PFSK-1 (cell line): ENCODE results near the gene TRMT44.

Experiments used
- FOXP2 ChIP-seq: optimal IDR thresholded peaks from 2 replicates; pipeline ENCODE3; 2011; ENCODE audit warnings: borderline replicate concordance, control low read depth, inconsistent platforms; ENCODE audit not compliant: insufficient read depth; ENCODE audit errors: extremely low read length, extremely low read depth
- POLR2AphosphoS5 ChIP-seq: IDR thresholded peaks from 2 replicates; pipeline ENCODE4 v1.6.1; 2012; ENCODE audit warnings: low read depth, mild to moderate bottlenecking, control low read depth, low read length, moderate library complexity
- SIN3A ChIP-seq: IDR thresholded peaks from 2 replicates; pipeline ENCODE4 v1.6.1; 2012; ENCODE audit warnings: mild to moderate bottlenecking, low read length, moderate library complexity, borderline replicate concordance; ENCODE audit not compliant: insufficient read depth
- TAF1 ChIP-seq: IDR thresholded peaks from 2 replicates; pipeline ENCODE4 v1.6.1; 2012; ENCODE audit warnings: low read length, control low read depth, borderline replicate concordance; ENCODE audit not compliant: insufficient read depth
- TF ChIP-seq, protein P1 (sequence below), 2 experiments: IDR thresholded peaks; 2 replicates each; pipeline versions ENCODE4 v1.6.1 to v1.8.0; 2011 to 2012; ENCODE audit warnings: low read depth in 2 of 2, low read length in 2 of 2, control low read depth in 1 of 2, inconsistent platforms in 1 of 2, mild to moderate bottlenecking in 1 of 2, moderate library complexity in 1 of 2; ENCODE audit not compliant: insufficient read depth in 1 of 2

Gene TRMT44

GRCh38 chr4:8473920-8474590 lies 33.5 kb downstream of the TRMT44 start:
- no peak for TF ChIP-seq FOXP2
- TF ChIP-seq TAF1, result no peak
- no peak for TF ChIP-seq POLR2AphosphoS5
- TF ChIP-seq, protein P1, sequence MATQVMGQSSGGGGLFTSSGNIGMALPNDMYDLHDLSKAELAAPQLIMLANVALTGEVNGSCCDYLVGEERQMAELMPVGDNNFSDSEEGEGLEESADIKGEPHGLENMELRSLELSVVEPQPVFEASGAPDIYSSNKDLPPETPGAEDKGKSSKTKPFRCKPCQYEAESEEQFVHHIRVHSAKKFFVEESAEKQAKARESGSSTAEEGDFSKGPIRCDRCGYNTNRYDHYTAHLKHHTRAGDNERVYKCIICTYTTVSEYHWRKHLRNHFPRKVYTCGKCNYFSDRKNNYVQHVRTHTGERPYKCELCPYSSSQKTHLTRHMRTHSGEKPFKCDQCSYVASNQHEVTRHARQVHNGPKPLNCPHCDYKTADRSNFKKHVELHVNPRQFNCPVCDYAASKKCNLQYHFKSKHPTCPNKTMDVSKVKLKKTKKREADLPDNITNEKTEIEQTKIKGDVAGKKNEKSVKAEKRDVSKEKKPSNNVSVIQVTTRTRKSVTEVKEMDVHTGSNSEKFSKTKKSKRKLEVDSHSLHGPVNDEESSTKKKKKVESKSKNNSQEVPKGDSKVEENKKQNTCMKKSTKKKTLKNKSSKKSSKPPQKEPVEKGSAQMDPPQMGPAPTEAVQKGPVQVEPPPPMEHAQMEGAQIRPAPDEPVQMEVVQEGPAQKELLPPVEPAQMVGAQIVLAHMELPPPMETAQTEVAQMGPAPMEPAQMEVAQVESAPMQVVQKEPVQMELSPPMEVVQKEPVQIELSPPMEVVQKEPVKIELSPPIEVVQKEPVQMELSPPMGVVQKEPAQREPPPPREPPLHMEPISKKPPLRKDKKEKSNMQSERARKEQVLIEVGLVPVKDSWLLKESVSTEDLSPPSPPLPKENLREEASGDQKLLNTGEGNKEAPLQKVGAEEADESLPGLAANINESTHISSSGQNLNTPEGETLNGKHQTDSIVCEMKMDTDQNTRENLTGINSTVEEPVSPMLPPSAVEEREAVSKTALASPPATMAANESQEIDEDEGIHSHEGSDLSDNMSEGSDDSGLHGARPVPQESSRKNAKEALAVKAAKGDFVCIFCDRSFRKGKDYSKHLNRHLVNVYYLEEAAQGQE (IDR thresholded peaks at IDR 0.05; ENCODE audit: insufficient read depth in 1 of 2, low read depth in 2 of 2, low read length in 2 of 2), result no peak
- TF ChIP-seq SIN3A, result no peak

DNA sequence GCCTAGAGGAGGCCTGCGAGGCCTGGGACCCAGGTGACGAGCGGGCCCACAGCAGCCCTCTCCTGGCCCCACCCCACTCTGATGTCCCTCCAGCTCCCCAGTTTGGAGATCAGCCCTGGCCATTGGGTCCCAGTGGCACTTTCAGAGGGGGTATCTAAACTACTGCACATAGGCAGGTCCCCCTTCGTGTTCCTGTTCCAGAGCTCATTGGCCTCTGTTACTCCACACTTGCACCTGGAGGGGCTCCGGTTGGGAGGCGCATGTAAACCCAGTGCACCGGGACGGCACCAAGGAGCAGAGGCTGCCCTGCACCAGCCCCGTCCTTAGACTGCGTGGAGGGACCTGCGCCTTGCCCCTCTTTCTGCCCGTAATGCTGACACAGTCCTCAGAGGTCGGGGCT lies 34.3 kb downstream of the TRMT44 start:
- TF ChIP-seq FOXP2 (no peak), TAF1 (no peak), SIN3A (no peak), POLR2AphosphoS5 (no peak)
- TF ChIP-seq, protein P1 (IDR thresholded peaks at IDR 0.05; ENCODE audit: insufficient read depth in 1 of 2, low read depth in 2 of 2, low read length in 2 of 2), result no peak

DNA sequence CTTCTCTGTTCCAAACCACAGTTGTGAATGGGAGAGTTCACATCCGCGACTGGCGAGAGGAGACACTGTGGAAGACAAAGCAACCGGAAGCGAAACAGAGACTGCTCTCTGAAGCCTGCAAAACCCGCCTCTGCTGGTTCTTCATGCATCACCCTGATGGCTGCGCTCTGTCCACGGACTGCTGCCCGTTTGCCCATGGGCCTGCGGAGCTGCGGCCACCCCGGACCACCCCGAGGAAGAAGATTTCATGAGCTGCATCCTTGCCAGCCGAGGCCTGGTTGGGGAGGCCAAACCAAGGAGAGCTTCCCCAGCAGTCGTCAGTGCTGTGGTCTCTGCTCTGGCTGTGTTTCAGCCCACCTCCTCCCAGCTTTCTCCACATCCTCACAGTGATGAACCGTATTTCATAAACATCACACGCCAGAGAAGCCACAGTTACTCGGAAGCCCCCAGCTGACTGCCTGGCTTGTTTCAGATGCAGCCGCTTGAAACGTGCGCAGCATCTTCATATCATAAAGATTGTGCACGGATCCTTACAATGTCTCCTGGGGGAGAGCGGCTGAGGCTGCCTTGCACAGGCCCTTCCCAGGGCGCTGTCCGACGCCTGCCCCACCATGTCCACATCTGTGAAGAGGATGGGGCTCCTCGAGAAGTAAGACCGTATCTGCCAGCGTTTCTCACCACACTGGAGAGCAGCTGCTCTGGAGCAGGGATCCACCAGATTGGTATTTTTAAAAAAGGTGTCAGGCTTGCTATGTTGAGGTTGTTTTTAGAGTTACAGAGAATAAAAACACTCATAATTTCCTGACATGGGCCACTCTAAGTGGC lies 35.4 kb downstream of the TRMT44 start:
- TF ChIP-seq FOXP2, result no peak
- TF ChIP-seq POLR2AphosphoS5, result no peak

DNA sequence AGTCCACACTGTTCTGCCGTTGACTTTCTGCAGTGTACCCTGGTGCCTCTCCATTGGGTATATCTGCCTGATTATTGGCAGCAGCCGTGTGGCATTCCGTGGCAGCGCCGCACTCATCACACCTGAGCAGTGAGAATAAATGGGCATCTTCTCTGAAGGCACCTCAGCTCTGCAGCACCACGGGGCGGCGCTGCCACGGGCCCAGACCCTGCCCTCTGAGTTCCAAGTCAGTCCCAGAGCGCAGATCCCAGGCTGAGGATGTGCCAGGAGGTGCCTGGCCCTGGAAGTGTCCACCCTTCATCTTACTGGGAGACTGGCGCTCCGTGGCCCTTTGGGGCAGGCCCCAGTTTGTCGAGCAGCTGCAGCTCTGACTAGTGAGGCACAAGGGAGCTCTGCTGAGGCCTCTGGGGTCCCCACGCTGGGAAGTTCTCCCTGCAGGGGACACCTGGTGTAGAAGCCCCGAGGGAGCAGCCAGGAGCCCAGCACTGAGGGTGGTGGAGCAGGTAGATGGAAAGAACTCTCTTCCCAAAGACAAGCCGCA lies 36.6 kb downstream of the TRMT44 start:
- TF ChIP-seq, protein P1 (IDR thresholded peaks at IDR 0.05; ENCODE audit: insufficient read depth in 1 of 2, low read depth in 2 of 2, low read length in 2 of 2), result no peak
- no peak for TF ChIP-seq FOXP2
- no peak for TF ChIP-seq TAF1
- TF ChIP-seq SIN3A, result no peak
- no peak for TF ChIP-seq POLR2AphosphoS5

DNA sequence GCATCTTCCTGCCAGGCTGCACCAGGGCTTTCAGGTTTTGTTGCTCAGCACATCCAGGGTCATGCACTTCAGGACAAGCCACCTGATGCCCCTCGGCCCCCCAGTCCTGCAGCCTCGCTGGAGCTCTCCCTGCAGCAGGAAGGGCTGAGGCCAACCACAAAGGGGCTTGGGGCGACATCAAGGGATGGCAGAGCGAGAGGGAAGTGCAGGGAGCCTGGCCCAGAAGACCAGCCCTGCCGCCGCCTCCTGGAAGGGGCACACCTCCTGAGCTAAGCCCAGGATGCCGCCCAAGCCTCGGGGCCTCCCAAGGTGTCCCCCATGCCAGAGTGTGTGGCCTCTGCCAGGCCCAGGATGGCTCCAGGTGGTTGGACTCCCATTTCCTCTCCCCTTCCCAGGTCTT lies 37.1 kb downstream of the TRMT44 start:
- TF ChIP-seq, protein P1 (IDR thresholded peaks at IDR 0.05; ENCODE audit: insufficient read depth in 1 of 2, low read depth in 2 of 2, low read length in 2 of 2), result no peak
- no peak for TF ChIP-seq POLR2AphosphoS5
- no peak for TF ChIP-seq TAF1
- TF ChIP-seq FOXP2, result no peak
- no peak for TF ChIP-seq SIN3A
